GM19452 (cell line): ENCODE measurements around the gene RFTN2.
"Not testable (repeated sequence)": the region's sequence is repeated elsewhere in the genome, so short reads cannot be mapped to it uniquely, and the experiment has no call there.

Source experiments
- ATAC-seq: cut with Tn5 transposase; IDR thresholded peaks from one replicate; pipeline ENCODE4 v1.9.1; 2021; ENCODE audit not compliant: unreplicated experiment

Gene RFTN2, protein sequence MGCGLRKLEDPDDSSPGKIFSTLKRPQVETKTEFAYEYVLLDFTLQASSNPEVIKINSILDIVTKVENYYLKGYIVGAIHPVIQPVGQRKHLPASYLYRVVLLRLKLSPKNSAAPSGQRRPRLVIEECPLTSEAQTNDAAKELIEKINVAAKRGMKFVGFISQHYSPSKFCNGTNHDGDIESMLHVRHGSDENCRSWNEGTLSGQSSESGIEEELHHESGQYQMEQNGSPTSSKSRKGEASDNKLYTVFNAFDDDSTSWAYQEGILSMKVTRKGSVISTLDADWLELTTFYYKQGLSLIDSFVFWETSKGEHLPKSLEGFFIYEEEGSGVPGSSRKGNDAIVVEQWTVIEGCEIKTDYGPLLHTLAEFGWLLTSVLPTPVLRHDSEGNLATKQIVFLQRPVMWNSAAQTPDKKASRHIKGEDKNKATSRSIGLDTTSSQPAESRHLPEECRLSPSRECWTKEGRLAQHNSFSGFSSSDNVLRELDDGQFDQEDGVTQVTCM

DNA sequence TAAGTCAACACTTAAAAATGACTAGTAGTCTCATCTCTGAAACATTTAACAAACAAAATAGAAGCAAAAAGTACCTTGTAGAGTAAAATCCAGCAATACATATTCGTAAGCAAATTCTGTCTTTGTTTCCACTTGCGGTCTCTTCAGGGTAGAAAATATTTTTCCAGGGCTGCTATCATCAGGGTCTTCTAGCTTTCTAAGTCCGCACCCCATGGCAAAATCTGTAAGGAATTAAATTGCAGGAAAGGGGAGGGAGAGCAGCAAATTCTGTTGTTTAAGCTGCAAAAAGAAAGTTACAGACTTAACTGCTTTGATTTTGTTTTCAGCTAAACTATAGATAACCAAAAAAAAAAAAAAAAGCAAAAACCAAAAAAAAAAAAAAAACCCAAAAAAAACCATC lies at the start of gene RFTN2:
Gene RFTN2 (minus strand): TSS at position 342 of the 400 bp plus-strand sequence. CDS start 129 bp downstream, at position 213.
- no peak for ATAC-seq

DNA sequence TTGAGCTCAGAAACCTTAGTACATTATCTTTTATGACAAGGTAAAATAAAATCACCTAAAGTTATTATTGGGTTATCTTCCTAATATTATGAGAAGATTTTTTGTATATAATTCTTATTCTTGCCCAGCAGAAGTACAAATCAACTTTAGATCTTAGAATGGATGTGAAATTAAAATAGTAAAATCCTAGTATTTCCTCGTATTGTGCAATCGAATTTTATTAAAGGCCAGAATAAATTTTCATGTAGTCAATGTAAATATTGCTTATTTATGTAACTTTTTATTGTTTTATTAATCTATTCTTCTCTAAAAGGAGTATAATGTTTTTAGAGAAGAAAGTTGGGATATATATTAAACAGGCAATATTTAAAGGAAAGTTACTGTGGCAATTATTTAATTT lies 42.5 kb upstream of the RFTN2 start:
- no peak for ATAC-seq

DNA sequence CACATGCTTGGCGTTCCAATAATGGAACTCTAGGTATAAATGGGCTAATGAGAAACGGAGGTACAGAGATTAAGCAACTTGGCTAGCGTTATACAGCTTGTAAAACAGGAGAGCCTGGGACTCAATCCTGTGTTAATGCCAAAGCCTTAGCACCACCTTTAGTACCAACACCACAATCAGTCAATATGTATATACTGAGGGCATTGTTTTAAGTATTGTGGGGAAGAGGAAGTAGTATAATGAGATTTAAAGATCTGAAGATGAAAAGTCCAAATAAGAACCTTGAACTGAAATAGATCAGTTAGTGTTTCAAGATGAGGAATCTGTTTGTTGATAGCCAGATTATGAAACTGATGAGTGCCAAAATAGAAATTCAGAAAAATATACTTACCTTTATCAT lies 37.9 kb upstream of the RFTN2 start:
- no peak for ATAC-seq

DNA sequence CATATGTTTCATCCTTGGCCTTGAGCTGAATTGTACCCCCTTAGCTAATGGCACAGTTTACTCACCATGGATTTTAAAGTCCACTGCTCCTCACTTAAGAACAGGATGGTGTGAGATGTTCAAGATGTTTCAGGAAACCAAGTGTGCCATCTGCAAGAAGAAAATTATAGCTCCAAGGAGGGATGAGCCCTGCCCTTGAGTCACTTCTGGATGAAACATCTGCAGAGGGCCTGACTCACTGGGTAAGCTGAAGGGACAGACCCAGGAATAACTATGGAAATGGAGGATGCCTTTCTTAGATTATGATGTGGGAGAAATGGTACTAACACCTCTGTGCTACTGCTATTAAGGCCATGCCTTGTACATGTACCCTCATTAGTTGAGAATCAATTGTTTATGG lies 36.2 kb upstream of the RFTN2 start:
- ATAC-seq, result no peak

DNA sequence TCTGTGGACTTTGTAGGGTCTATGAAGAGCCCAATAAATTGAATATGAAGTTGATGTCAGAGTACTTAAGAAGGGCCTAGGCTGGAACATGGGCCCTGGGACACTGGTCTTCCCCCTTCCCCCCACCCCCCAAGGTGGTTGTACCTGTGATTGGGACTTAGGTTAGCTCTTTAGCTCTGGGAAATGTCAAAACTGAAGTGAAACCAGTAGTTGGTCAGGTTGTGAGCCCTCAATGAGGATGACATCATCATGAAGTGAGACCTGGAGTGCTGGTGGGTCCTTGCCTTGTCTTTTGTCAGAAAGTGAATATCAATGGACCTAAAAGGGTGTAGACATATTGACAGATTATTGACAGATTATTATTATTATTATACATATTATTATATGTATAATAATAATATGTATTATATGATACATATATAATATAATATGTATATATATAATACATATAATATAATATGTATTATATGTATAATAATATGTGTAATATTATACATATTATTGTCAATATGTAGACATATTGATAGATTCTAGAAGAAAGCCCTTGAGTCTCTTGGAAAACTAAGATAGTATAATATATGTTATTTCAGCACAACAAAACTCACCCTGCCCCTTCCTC lies 35.1 kb upstream of the RFTN2 start:
- ATAC-seq, result peak; percentile 76

DNA sequence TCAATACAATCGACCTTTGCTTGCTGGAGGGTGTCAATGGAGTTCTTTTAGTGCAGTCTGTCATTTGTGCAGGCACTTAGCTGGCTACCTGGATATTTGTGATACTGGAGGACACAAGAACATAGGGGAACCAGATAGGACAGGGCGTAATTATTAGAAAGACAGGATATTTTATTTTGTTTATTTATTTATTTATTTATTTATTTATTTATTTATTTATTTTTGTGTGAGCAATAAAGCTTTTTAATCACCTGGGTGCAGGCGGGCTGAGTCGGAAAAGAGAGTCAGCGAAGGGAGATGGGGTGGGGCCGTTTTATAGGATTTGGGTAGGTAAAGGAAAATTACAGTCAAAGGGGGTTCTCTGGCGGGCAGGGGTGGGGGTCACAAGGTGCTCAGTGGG lies 33.8 kb upstream of the RFTN2 start:
- not testable (repeated sequence) for ATAC-seq

DNA sequence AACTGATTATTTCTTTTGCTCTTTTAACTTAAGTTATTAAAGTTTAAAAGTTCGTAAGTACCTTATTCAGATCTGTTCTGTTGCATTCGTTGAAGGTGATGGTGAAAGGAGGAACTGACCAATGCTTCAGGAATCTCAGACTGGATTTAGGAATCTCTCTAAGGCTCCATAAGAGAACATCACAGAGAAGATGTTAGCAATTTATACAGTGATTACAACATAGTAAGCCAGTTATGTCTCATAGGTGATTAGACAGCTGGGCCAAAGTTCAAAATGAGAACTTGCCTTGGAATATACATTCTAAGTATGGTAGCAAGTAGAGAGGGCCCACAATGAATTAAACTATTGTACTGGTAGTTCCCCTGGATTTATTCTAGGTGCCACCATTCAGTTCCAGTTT lies 32.9 kb upstream of the RFTN2 start:
- ATAC-seq, result no peak

DNA sequence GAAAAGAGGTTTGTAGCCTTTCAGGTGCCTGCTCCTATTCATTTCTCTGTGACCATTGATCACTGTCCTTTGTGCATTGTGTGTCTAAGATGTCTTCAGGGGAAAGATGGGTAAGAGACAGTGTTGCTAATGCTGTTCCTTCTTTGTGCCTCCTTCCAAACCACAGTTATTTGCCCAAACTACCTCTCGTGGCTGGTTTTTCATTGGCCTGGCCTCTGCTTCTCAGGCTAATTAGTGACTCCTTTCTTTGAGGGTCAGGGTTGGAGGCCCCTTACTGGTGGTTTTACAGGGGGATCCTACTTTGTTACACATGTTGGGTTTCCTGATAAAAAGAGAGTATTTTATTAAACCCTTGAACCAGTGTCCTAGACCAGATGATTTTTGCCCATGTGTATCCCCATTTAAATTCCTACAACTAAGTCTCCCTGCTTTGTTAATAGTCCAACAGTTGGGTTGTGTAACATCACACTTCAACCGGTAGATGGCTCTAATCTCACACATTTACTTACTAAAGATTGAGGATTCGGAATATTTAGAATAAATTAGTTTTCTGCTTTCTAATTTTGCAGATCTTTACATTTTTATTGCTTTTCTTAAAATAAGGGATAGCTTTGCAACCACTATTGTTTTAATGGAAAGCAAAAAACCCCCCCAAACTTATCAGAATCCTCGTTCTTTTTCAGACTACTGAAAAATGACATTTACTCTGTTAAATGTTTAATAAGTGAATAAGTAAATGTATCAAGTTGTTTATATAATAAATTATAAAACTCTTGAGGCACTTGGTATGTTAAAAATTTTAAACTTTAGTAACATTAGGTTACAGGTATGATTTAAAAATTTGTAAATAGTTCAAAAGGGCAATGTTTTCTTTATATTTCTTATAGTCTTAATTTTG lies 32.2 kb upstream of the RFTN2 start:
- ATAC-seq, result no peak

DNA sequence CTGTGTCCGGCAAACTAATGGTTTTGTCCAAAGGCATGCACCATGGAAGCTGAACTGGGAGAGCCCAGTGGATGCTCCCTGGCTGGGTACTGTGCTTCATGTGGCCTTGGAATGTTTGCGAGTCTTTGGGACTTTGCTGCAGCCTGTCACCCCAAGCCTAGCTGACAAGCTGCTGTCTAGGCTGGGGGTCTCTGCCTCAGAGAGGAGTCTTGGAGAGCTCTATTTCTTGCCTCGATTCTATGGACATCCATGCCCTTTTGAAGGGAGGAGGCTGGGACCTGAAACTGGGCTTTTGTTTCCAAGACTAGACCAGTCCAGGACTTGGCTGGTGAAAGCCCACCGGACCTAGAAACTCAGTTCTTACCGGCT lies 31.4 kb upstream of the RFTN2 start:
- no peak for ATAC-seq

DNA sequence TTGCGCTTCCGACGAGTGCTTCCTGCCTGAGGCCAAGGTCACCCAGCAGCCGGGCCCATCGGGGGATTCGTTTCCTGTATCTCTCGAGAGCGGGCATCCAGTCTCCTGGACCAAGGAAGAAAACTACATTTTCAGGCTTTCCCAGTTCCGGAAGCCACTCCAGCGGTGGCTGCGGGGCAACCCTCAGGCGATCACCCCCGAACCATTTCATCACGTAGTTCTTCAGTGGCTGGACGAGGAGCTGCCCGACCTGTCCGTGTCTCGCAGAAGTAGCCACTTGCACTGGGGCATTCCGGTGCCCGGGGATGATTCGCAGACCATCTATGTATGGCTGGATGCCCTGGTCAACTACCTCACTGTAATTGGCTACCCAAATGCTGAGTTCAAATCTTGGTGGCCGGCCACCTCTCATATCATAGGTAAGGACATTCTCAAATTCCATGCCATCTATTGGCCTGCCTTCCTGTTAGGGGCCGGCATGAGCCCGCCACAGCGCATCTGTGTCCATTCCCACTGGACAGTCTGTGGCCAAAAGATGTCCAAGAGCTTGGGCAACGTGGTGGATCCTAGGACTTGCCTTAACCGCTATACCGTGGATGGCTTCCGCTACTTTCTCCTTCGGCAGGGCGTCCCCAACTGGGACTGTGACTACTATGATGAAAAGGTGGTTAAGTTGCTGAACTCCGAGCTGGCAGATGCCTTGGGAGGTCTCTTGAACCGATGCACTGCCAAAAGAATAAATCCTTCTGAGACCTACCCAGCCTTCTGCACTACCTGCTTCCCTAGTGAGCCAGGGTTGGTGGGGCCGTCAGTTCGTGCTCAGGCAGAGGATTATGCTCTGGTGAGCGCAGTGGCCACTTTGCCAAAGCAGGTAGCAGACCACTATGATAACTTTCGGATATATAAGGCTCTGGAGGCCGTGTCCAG lies 30.8 kb upstream of the RFTN2 start:
- ATAC-seq, result no peak

DNA sequence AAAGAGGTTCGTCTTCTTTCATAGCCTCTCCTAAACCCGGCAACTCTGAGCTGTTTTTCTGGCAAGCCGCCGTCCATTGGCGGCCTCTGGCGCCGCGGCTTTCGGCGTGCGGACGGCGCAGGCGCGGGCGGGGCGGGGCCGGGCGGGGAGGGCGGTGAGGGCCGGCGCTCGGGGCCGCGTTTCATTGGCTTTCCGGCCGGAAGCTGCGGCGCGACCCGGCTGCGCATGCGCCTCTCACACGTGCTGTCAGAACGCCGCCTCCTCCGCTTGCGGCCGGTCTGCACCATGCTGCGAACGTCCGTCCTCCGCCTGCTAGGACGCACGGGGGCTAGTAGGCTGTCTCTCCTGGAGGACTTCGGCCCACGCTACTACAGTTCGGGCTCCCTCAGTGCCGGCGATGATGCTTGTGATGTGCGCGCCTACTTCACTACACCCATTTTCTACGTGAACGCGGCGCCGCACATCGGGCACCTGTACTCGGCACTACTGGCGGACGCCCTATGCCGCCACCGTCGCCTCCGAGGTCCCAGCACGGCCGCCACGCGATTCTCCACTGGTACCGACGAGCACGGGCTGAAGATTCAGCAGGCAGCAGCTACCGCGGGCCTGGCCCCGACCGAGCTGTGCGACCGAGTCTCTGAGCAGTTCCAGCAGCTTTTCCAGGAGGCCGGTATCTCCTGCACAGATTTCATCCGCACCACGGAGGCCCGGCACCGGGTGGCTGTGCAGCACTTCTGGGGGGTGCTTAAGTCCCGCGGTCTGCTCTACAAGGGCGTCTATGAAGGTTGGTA lies 29.9 kb upstream of the RFTN2 start, which contains the start of gene MARS2:
Gene MARS2 (plus strand): TSS at position 249 of the 791 bp plus-strand sequence. CDS start 37 bp downstream, at position 286.
- peak; percentile 85 for ATAC-seq

DNA sequence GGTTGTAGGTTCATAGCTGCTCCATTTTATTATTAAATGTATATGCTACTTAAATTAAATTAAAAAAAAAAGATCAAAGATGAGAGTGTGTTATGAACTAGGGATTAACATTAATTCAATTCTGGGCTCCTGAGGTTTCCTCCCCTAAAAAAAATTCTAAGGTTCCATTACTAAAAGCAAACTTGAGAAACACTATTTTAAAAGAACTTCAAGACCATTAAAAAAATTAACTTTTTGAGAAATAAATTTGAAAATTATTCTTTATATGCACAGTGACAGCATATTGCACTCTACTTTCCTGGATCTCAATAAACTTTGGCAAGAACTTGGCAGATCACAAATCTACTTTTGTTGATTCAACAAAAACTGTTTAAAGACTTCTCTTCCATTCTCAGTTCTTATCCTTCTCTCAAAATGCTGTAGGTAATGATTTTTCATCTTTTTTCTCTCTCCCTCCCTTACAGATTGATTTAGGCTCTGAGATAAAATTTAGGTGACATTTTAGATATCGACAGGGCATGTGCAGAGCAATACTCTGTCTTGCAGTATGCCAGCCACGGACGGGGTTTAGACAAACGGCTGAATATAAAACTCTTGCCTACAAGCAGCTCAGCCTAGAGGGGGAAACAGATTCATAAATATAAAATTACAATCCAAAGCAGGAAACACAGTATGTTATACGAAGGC lies 29.2 kb upstream of the RFTN2 start:
- ATAC-seq, result peak; percentile 33

DNA sequence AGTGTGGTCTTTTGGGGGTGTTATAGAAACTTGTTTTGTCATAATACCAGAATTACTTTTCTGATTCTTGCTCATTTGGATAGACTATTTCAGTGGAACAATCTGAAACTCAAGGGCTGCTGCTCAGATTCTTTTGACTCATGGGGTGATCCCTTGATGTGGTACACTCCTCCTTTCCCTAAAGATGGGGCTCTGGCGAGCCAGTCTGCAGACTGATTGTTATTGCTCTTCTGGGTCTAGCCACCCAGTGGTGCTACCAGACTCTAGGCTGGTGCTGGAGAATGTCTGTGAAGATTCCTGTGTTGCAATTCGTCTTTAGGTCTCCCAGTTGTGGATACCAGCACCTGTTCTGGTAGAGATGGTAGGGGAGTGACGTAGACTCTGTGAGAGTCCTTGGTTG lies 25.6 kb upstream of the RFTN2 start:
- no peak for ATAC-seq

DNA sequence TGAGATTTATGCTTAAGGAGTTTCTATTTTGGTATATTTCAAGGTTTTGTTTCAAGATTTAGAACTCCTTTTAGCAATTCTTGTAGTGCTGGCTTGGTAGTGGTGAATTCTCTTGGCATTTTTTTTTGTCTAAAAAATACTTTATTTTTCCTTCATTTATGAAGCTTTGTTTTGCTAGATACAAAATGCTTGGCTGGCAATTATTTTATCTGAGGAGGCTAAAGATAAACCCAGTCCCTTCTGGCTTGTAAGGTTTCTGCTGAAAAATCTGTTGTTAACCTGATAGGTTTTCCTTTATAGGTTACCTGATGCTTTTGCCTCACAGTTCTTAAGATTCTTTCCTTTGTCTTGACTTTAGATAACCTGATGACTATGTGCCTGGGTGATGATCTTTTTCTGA lies 24.3 kb upstream of the RFTN2 start:
- not testable (repeated sequence) for ATAC-seq

DNA sequence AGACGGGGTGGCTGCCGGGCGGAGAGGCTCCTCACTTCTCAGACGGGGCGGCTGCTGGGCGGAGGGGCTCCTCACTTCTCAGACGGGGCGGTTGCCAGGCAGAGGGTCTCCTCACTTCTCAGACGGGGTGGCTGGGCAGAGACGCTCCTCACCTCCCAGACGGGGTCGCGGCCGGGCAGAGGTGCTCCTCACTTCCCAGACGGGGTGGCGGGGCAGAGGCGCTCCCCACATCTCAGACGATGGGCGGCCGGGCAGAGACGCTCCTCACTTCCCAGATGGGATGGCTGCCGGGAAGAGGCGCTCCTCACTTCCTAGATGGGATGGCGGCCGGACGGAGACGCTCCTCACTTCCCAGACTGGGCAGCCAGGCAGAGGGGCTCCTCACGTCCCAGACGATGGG lies 21.2 kb upstream of the RFTN2 start:
- ATAC-seq, result not testable (repeated sequence)

DNA sequence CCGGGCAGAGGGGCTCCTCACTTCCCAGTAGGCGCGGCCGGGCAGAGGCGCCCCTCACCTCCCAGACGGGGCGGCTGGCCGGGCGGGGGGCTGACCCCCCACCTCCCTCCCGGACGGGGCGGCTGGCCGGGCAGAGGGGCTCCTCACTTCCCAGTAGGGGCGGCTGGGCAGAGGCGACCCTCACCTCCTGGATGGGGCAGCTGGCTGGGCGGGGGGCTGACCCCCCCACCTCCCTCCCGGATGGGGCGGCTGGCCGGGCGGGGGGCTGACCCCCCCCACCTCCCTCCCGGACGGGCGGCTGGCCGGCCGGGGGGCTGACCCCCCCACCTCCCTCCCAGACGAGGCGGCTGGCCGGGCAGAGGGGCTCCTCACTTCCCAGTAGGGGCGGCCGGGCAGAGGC lies 20.6 kb upstream of the RFTN2 start:
- ATAC-seq, result not testable (repeated sequence)

DNA sequence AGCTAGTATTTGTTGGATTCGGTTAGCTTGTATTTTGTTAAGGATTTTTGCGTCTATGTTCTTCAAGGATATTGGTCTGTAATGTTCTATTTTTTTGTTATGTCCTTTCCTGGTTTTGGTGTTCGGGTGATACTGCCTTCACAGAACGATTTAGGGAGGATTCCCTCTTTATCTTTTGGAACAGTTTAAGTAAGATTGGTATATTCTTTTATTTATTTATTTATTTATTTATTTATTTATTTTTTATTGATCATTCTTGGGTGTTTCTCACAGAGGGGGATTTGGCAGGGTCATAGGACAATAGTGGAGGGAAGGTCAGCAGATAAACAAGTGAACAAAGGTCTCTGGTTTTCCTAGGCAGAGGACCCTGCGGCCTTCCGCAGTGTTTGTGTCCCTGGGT lies 19.8 kb upstream of the RFTN2 start:
- not testable (repeated sequence) for ATAC-seq

DNA sequence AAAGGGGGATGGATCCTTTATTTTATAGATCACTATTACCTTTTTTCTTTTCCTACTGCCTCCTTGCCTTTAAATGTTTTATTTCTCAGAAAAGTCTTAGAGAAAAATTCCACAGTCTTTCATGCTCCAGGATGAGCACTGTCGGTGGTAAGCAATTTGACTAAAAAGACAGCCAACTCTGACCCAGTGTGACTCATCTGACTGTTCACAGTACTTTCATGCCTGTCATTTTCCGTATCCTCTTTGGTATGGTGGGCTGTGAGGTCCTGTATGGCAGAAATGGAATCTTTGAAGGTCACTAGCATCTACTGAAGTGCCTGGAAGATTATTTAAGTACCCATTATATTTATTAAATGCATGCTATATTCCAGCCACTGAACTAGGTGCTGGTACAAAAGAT lies 2.1 kb upstream of the RFTN2 start:
- ATAC-seq, result no peak

DNA sequence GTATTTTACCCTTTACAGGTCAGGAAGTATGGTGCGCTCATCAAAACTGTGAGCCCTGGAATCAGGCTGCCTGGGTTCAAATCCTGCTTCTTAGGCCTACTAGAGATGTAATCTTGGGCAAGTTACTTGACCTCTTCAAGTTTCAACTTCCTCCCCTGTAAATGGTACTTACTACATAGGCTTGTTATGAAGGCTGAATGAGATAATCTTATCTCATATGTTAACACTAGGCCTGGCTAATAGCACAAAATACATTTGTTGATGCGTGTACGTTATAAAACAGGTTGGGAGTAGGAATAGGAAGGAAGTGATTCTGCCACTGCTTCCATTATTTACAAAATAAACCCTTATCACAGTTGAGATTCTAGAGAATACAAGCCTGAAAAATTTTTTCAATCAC lies 1.7 kb upstream of the RFTN2 start:
- ATAC-seq, result no peak
